ENCODE results near the gene MB. TPM values are rescaled to one million over a fixed set of nuclear protein-coding genes. Genes with fewer than 3 reads are reported as not detected.
A peak's percentile ranks its signal among the peaks of the same experiment; 100 is the strongest.

MB gene
- total RNA-seq, 1 donor from 2014 or later, result not detected

DNA sequence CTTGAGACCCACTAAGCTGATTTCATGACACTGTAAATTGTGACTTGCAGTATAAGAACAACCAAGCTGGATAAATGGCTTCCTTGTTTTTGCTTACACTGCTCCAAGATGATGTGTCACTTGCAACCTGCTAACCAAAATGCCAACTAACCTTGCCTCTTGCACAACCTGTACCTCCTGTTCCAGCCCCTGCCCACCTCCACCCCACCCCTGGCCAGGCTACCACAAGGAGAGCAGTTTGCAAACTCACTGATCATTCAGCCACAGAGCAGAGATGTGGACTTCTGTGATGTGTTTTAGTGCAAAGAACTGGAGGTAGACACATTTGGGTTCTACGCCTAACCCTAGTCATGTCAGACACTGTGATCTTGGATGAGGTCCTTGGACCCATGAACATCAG is 26.9 kb upstream of the MB start:
- H3K9me3 Mint-ChIP-seq (ENCODE audit: unreplicated experiment), result no peaks in the 10 kb centered on the region
- peak; percentile 51 for DNase-seq (ENCODE audit: extremely low spot score, unreplicated experiment)
- H3K4me1 Mint-ChIP-seq (ENCODE audit: unreplicated experiment), result peaks cover 29% of the 10 kb centered on the region

GRCh38 chr22:35642305-35642741 is 25.2 kb upstream of the MB start:
- Mint-ChIP-seq H3K4me3 (ENCODE audit: unreplicated experiment) (no peak overlapping the region), H3K27me3 (ENCODE audit: unreplicated experiment) (no peaks in the 10 kb centered on the region), H3K4me1 (ENCODE audit: unreplicated experiment) (peaks cover 28% of the 10 kb centered on the region), H3K36me3 (ENCODE audit: unreplicated experiment) (no peaks in the 10 kb centered on the region), H3K9me3 (ENCODE audit: unreplicated experiment) (no peaks in the 10 kb centered on the region), H3K27ac (ENCODE audit: unreplicated experiment) (no peak overlapping the region)
- DNase-seq (ENCODE audit: extremely low spot score, unreplicated experiment), result peak; percentile 69
- no peak for TF ChIP-seq CTCF (IDR thresholded peaks at IDR 0.05)

More for the DNA sequence above, 26.9 kb upstream of the MB start:
- Mint-ChIP-seq H3K36me3 (ENCODE audit: unreplicated experiment) (no peaks in the 10 kb centered on the region), H3K4me3 (ENCODE audit: unreplicated experiment) (no peak overlapping the region), H3K27ac (ENCODE audit: unreplicated experiment) (no peak overlapping the region), H3K27me3 (ENCODE audit: unreplicated experiment) (no peaks in the 10 kb centered on the region)
- TF ChIP-seq CTCF (IDR thresholded peaks at IDR 0.05), result no peak

GRCh38 chr22:35641494-35642120 is 24.5 kb upstream of the MB start:
- Mint-ChIP-seq H3K9me3 (ENCODE audit: unreplicated experiment) (no peaks in the 10 kb centered on the region), H3K36me3 (ENCODE audit: unreplicated experiment) (no peaks in the 10 kb centered on the region), H3K4me1 (ENCODE audit: unreplicated experiment) (peaks cover 21% of the 10 kb centered on the region), H3K27me3 (ENCODE audit: unreplicated experiment) (no peaks in the 10 kb centered on the region), H3K27ac (ENCODE audit: unreplicated experiment) (no peak overlapping the region), H3K4me3 (ENCODE audit: unreplicated experiment) (no peak overlapping the region)
- TF ChIP-seq CTCF (IDR thresholded peaks at IDR 0.05), result no peak
- peak; percentile 65 for DNase-seq (ENCODE audit: extremely low spot score, unreplicated experiment)

- H3K4me3 Mint-ChIP-seq (ENCODE audit: unreplicated experiment), result no peak overlapping the region
- H3K4me1 Mint-ChIP-seq (ENCODE audit: unreplicated experiment), result peaks cover 14% of the 10 kb centered on the region
- TF ChIP-seq CTCF (IDR thresholded peaks at IDR 0.05), result no peak
- DNase-seq (ENCODE audit: extremely low spot score, unreplicated experiment), result peak; percentile 89
- H3K27me3 Mint-ChIP-seq (ENCODE audit: unreplicated experiment), result no peaks in the 10 kb centered on the region
- peak overlapping the region; percentile 80 for H3K27ac Mint-ChIP-seq (ENCODE audit: unreplicated experiment)
- H3K9me3 Mint-ChIP-seq (ENCODE audit: unreplicated experiment), result no peaks in the 10 kb centered on the region
- H3K36me3 Mint-ChIP-seq (ENCODE audit: unreplicated experiment), result no peaks in the 10 kb centered on the region
Observed at GRCh38 chr22:35638410-35638809, 21.3 kb upstream of the MB start.

DNA sequence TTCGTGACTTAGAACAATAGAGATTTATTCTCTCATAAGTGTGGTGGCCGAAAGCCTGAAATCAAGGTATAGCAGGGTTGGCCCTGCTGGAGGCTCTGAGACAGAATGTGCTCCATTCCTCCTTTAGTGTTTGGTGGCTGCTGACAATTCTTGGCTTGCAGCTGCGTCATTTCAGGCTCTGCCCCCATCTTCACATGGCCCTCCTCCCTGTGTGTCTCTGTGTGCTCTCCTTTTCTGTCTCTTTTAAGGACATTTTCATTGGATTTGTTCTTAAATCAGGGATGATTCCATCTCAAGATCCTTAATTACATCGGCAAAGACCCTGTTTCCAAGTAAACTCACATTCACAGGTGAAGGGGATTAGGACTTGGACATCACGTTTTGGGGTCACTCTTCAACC is 20.9 kb upstream of the MB start:
- DNase-seq (ENCODE audit: extremely low spot score, unreplicated experiment), result no peak
- H3K4me1 Mint-ChIP-seq (ENCODE audit: unreplicated experiment), result peaks cover 14% of the 10 kb centered on the region
- H3K36me3 Mint-ChIP-seq (ENCODE audit: unreplicated experiment), result no peaks in the 10 kb centered on the region
- no peaks in the 10 kb centered on the region for H3K27me3 Mint-ChIP-seq (ENCODE audit: unreplicated experiment)
- peak overlapping the region; percentile 80 for H3K27ac Mint-ChIP-seq (ENCODE audit: unreplicated experiment)
- H3K9me3 Mint-ChIP-seq (ENCODE audit: unreplicated experiment), result no peaks in the 10 kb centered on the region
- TF ChIP-seq CTCF (IDR thresholded peaks at IDR 0.05), result no peak
- H3K4me3 Mint-ChIP-seq (ENCODE audit: unreplicated experiment), result no peak overlapping the region

Measured in osteocyte (in vitro differentiated cells).